ENCODE measurements around the gene ARAP3. TPM values are rescaled to one million over a fixed set of nuclear protein-coding genes. Genes with fewer than 3 reads are reported as not detected.

ARAP3 gene
- total and polyA plus RNA-seq, 9 of the 15 experiments (the other 6 are each of a cell fraction or from before 2014, with no cell fraction given) = 0.83 to 25.7 (median 6.4) TPM

DNA sequence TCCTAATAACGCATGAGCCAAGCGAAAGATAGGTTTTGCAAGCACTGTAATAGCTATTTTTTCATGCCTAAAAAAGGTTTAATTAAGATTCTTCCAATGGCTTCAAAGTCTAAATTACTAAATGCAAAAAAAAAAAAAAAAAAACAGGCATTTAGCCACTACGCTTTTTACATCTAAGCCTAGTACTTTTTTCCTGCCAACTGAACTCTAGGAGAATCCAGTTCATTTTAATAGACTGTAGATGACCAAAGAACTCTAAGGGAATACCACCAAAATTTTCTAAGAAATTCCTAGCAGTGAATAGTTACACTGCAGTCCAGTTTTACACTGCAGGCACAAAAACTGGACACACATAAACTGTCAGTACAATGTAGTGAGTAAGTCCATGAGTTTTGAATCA, 73.0 kb downstream of the ARAP3 start:
- no peak for DNase-seq (ENCODE audit: extremely low read depth in 1 of 4, low spot score in 3 of 4)
- intact Hi-C loops (cut with micrococcal nuclease) = no loop called here
- Histone ChIP-seq H4K20me1 (replicated peaks; ENCODE audit: control insufficient read depth, insufficient read depth, low read length) (0 out of 2 replicates have a peak, but pooled peaks cover under 1% of the 10 kb centered on the region), H3K9me1 (ENCODE audit: control insufficient read depth, insufficient read depth, low read length) (no peaks in the 10 kb centered on the region), H3K9ac (ENCODE audit: insufficient read depth in 1 of 2, low read depth in 2 of 2, low read length in 2 of 2) (0 out of 4 replicates have a peak overlapping the region, but pooled peaks of 1 of the 2 experiments have one; percentile 3), H3K4me2 (ENCODE audit: insufficient read depth, low read length) (0 out of 2 replicates have a peak overlapping the region, but pooled peaks have one; percentile 34), H3K9me3 (replicated peaks; ENCODE audit: control insufficient read depth, insufficient read depth, low read depth, low read length) (no peaks in the 10 kb centered on the region), H3K4me1 (replicated peaks in 1 of 2; ENCODE audit: control insufficient read depth in 2 of 2, insufficient read depth in 2 of 2, low read length in 2 of 2) (peaks cover 9 to 49% of the 10 kb centered on the region in 2 experiments; a peak in 4 of 5 replicates), H3K79me2 (ENCODE audit: control insufficient read depth, insufficient read depth, low read length) (peaks cover 99% of the 10 kb centered on the region), H3K27me3 (ENCODE audit: control insufficient read depth in 2 of 2, insufficient read depth in 2 of 2, low read length in 2 of 2) (no peaks in the 10 kb centered on the region), H3K4me3 (no peak overlapping the region), H2AFZ (ENCODE audit: low read depth, low read length) (no peak overlapping the region), H3K36me3 (ENCODE audit: control insufficient read depth, insufficient read depth, low read length) (peaks cover 58% of the 10 kb centered on the region), H3K27ac (ENCODE audit: extremely low read depth, low read depth, low read length) (peak overlapping the region; percentile 86)
- POLR2A ChIA-PET = interaction anchor here (1.2 to 3.2 kb wide), 3 partner anchors 8 to 11 kb away, joined by 6 to 16 read pairs (median 9); partner anchors contain the start of gene DIAPH1
- ATAC-seq = no peak
- in situ Hi-C loops (cut with MboI) = no loop called here
- CTCF ChIA-PET (ENCODE audit: low intra/inter-chr PET ratio) = no interaction called here
- FAIRE-seq = no peak
- no peak for TF ChIP-seq ZNF561 (CRISPR knock-in tag; conservative IDR thresholded peaks at IDR 0.05)
- TF ChIP-seq CHD4 (IDR thresholded peaks at IDR 0.05; ENCODE audit: insufficient read depth, insufficient replicate concordance, low read depth, low read length, poor library complexity, severe bottlenecking) = no peak
- TF ChIP-seq, protein P1, sequence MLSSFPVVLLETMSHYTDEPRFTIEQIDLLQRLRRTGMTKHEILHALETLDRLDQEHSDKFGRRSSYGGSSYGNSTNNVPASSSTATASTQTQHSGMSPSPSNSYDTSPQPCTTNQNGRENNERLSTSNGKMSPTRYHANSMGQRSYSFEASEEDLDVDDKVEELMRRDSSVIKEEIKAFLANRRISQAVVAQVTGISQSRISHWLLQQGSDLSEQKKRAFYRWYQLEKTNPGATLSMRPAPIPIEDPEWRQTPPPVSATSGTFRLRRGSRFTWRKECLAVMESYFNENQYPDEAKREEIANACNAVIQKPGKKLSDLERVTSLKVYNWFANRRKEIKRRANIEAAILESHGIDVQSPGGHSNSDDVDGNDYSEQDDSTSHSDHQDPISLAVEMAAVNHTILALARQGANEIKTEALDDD (IDR thresholded peaks at IDR 0.05) = peak; percentile 84; the same call in 1 of the 2 replicates
- WGBS (ENCODE audit: insufficient coverage, low coverage, missing lambda C conversion rate) = 81% methylated on average over 3 of the region's 3 CpGs
- no TSS peak for BruUV-seq (replicated peaks)

DNA sequence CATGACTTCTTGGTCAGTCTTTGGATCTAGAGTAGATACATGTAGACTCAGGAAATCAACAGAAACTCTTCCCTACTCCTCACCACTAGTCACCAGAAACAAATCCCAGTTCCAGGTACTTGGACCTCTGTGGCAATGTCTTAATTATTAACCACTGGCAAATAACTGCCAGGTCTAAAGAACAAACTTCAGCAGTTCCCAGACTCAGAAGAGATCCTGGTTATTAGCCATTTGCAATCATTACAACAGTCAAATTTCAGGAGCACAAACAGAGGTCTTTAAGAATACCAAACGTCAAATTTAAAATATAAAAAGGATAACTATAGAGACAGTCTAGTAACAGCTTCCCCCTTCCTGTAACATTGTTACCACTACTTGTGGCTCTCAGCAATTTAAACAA, 73.5 kb downstream of the ARAP3 start:
- no TSS peak for BruUV-seq (replicated peaks)
- TF ChIP-seq, protein P1 (IDR thresholded peaks at IDR 0.05) = 0 out of 2 replicates have a peak, but pooled peaks have one; percentile 45
- no peak for TF ChIP-seq CHD4 (IDR thresholded peaks at IDR 0.05; ENCODE audit: insufficient read depth, insufficient replicate concordance, low read depth, low read length, poor library complexity, severe bottlenecking)
- no peak overlapping the region for H3K4me3 ChIP-seq
- no peaks in the 10 kb centered on the region for H3K27me3 ChIP-seq (ENCODE audit: control insufficient read depth in 2 of 2, insufficient read depth in 2 of 2, low read length in 2 of 2)
- intact Hi-C loops (cut with micrococcal nuclease) = no loop called here
- no peak overlapping the region for H2AFZ ChIP-seq (ENCODE audit: low read depth, low read length)
- ATAC-seq (peak; percentile 11; the same call in 2 of the 3 replicates), DNase-seq (ENCODE audit: extremely low read depth in 1 of 4, low spot score in 3 of 4) (no peak), FAIRE-seq (no peak)
- H3K9me3 ChIP-seq (replicated peaks; ENCODE audit: control insufficient read depth, insufficient read depth, low read depth, low read length) = no peaks in the 10 kb centered on the region
- peaks cover 99% of the 10 kb centered on the region for H3K79me2 ChIP-seq (ENCODE audit: control insufficient read depth, insufficient read depth, low read length)
- CTCF ChIA-PET (ENCODE audit: low intra/inter-chr PET ratio) = no interaction called here
- H3K4me2 ChIP-seq (ENCODE audit: insufficient read depth, low read length) = peak overlapping the region; percentile 31
- in situ Hi-C loops (cut with MboI) = no loop called here
- peak overlapping the region in 1 of 2 experiments; percentile 37; a peak in 2 of 4 replicates for H3K9ac ChIP-seq (ENCODE audit: insufficient read depth in 1 of 2, low read depth in 2 of 2, low read length in 2 of 2)
- H3K4me1 ChIP-seq (replicated peaks in 1 of 2; ENCODE audit: control insufficient read depth in 2 of 2, insufficient read depth in 2 of 2, low read length in 2 of 2) = peaks cover 9 to 53% of the 10 kb centered on the region in 2 experiments; a peak in 4 of 5 replicates
- WGBS (ENCODE audit: insufficient coverage, low coverage, missing lambda C conversion rate) = 41% methylated on average over 1 of the region's 1 CpG
- no peaks in the 10 kb centered on the region for H3K9me1 ChIP-seq (ENCODE audit: control insufficient read depth, insufficient read depth, low read length)
- H3K36me3 ChIP-seq (ENCODE audit: control insufficient read depth, insufficient read depth, low read length) = peaks cover 59% of the 10 kb centered on the region
- peak overlapping the region; percentile 86 for H3K27ac ChIP-seq (ENCODE audit: extremely low read depth, low read depth, low read length)
- 0 out of 2 replicates have a peak, but pooled peaks cover 4% of the 10 kb centered on the region for H4K20me1 ChIP-seq (replicated peaks; ENCODE audit: control insufficient read depth, insufficient read depth, low read length)
- POLR2A ChIA-PET = interaction anchor here (1.6 to 3.2 kb wide), 4 partner anchors 8 to 15 kb away, joined by 3 to 16 read pairs (median 8); partner anchors contain the start of gene DIAPH1

Data from K562 (cell line).